Neutrophil (primary cell): ENCODE data around the gene AIFM3.

ENCODE experiments used
- H3K27ac ChIP-seq: fragments of 200-600 bp; sonication (generic); 2 replicates; pipeline ENCODE4 v1.5.1; 2016; ENCODE audit warnings: mild to moderate bottlenecking, moderate library complexity
- H3K27me3 ChIP-seq: fragments of 200-600 bp; sonication (generic); 2 replicates; pipeline ENCODE4 v1.6.0; 2016; ENCODE audit warnings: mild to moderate bottlenecking
- H3K36me3 ChIP-seq: fragments of 200-600 bp; sonication (generic); 2 replicates; pipeline ENCODE4 v1.5.1; 2017
- H3K4me1 ChIP-seq, 2 experiments: fragments of 200-600 bp in 1 of 2; sonication (generic) in 1 of 2; 1 replicate in 1 of 2; 2 replicates in 1 of 2; pipeline versions ENCODE4 v1.5.1 to v1.6.1; 2013 to 2016; ENCODE audit warnings: low read depth in 1 of 2, low read length in 1 of 2, mild to moderate bottlenecking in 1 of 2, moderate library complexity in 1 of 2; ENCODE audit not compliant: control insufficient read depth in 1 of 2, insufficient read depth in 1 of 2
- H3K4me3 ChIP-seq, 2 experiments: fragments of 200-600 bp in 1 of 2; sonication (generic) in 1 of 2; 1 replicate in 1 of 2; 2 replicates in 1 of 2; pipeline ENCODE4 v1.5.1; 2013 to 2016; ENCODE audit warnings: low read depth in 1 of 2, low read length in 1 of 2, mild to moderate bottlenecking in 1 of 2, moderate library complexity in 1 of 2
- H3K9me3 ChIP-seq: fragments of 200-600 bp; sonication (generic); 2 replicates; pipeline ENCODE4 v1.5.1; 2016
- TF ChIP-seq, protein P1 (sequence below): fragments of 200-600 bp; sonication (generic); IDR thresholded peaks from 2 replicates; pipeline ENCODE4 v1.5.1; 2016; ENCODE audit warnings: antibody characterized with exemption

AIFM3 gene

DNA sequence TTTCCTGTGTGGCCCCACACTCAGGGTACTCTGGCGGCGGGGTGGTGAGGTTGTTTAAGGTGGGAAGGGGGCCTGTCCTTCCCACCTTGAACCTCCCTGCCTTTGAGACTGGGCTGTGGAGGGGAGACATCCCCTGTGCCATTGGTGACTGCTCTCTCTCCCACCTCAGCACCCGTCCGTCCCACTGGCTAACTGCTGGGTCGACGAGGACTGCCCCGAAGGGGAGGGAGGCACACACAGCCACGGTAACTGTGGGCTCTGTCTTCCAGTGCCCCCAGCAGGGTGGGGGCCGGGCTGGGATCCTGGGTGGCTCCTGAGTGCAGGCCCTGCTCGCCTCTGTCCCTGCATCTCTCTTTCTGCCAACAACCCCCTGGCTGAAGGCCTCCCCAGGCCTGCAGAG is 55.5 kb downstream of the AIFM3 start:
- TF ChIP-seq, protein P1, sequence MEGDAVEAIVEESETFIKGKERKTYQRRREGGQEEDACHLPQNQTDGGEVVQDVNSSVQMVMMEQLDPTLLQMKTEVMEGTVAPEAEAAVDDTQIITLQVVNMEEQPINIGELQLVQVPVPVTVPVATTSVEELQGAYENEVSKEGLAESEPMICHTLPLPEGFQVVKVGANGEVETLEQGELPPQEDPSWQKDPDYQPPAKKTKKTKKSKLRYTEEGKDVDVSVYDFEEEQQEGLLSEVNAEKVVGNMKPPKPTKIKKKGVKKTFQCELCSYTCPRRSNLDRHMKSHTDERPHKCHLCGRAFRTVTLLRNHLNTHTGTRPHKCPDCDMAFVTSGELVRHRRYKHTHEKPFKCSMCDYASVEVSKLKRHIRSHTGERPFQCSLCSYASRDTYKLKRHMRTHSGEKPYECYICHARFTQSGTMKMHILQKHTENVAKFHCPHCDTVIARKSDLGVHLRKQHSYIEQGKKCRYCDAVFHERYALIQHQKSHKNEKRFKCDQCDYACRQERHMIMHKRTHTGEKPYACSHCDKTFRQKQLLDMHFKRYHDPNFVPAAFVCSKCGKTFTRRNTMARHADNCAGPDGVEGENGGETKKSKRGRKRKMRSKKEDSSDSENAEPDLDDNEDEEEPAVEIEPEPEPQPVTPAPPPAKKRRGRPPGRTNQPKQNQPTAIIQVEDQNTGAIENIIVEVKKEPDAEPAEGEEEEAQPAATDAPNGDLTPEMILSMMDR, result no peak
- H3K27ac ChIP-seq, result no peak overlapping the region
- H3K9me3 ChIP-seq, result no peaks in the 10 kb centered on the region
- no peak overlapping the region for H3K4me3 ChIP-seq
- no peaks in the 10 kb centered on the region for H3K36me3 ChIP-seq
- peaks cover 7% of the 10 kb centered on the region for H3K27me3 ChIP-seq
- no peaks in the 10 kb centered on the region for H3K4me1 ChIP-seq

DNA sequence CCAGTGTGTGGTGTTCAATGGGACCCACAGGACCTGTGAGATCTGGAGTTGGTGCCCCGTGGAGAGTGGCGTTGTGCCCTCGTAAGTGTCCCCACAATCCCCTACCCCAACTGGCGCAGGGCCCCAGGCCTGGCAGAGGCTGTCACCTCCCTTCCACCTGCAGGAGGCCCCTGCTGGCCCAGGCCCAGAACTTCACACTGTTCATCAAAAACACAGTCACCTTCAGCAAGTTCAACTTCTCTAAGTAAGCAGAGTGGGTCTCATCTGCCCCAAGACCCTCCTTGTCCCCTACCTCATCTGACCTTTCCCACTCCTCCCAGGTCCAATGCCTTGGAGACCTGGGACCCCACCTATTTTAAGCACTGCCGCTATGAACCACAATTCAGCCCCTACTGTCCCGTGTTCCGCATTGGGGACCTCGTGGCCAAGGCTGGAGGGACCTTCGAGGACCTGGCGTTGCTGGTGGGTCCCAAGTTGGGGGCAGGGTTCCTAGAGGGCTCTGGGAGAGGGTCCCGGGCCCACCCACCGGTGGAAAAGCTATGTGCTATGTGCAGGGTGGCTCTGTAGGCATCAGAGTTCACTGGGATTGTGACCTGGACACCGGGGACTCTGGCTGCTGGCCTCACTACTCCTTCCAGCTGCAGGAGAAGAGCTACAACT is 56.0 kb downstream of the AIFM3 start:
- Histone ChIP-seq H3K9me3 (no peaks in the 10 kb centered on the region), H3K36me3 (no peaks in the 10 kb centered on the region), H3K27me3 (peaks cover 7% of the 10 kb centered on the region), H3K27ac (no peak overlapping the region), H3K4me1 (no peaks in the 10 kb centered on the region), H3K4me3 (no peak overlapping the region)
- TF ChIP-seq, protein P1, result no peak

DNA sequence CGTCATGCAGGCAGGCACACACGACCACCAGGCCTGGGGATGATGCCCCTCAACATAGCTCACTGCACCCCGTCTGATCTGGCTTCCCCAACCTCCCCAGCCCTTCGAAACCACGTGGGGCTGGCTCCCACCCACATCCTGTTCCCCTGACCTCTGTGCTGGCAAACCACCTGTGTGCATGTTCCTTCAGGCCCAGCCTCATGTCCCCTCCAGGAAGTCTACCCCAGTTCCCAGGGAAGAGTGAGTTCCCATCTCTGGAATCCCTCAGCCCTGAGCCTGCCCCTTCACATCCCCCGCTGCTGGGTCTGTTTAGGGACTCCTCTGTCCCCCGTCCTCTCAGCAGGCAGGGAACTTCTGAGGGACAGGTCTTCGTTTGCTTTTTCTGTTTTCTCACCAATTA is 58.2 kb downstream of the AIFM3 start:
- no peaks in the 10 kb centered on the region for H3K4me1 ChIP-seq
- TF ChIP-seq, protein P1, result no peak

DNA sequence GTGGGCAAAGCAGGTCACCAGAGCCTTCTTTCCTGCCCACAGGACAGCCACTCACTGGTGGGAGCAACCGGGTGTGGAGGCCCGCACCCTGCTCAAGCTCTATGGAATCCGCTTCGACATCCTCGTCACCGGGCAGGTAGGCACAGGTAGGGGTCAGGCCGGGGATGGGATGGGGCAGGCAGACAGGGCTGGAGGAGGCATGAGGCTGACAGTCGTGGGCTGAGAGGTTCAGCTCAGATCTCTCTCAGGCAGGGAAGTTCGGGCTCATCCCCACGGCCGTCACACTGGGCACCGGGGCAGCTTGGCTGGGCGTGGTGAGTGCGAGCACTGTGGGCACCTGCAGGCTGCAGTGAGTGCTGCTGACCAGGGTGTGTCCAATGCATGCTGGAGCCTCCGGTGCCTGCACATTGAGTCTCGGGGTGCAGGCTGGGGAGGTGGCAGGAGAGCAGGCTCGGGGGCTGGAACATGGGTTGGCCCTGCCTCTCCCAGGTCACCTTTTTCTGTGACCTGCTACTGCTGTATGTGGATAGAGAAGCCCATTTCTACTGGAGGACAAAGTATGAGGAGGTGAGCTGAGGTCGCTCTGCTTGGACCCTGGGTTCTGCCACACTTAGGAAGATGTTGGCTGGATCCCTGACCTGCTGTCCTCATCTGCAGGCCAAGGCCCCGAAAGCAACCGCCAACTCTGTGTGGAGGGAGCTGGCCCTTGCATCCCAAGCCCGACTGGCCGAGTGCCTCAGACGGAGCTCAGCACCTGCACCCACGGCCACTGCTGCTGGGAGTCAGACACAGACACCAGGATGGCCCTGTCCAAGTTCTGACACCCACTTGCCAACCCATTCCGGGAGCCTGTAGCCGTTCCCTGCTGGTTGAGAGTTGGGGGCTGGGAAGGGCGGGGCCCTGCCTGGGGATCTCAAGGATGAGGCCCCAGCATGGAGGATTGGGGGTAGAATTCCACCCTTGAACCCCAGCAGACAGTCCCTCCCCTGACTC is 59.0 kb downstream of the AIFM3 start:
- Histone ChIP-seq H3K9me3 (no peaks in the 10 kb centered on the region), H3K27me3 (peaks cover 18% of the 10 kb centered on the region), H3K4me3 (no peak overlapping the region), H3K27ac (no peak overlapping the region), H3K4me1 (no peaks in the 10 kb centered on the region), H3K36me3 (no peaks in the 10 kb centered on the region)
- TF ChIP-seq, protein P1, result no peak

More for the DNA sequence above, 58.2 kb downstream of the AIFM3 start:
- no peak overlapping the region for H3K4me3 ChIP-seq
- no peak overlapping the region for H3K27ac ChIP-seq
- H3K27me3 ChIP-seq, result peaks cover 10% of the 10 kb centered on the region
- no peaks in the 10 kb centered on the region for H3K36me3 ChIP-seq
- no peaks in the 10 kb centered on the region for H3K9me3 ChIP-seq

DNA sequence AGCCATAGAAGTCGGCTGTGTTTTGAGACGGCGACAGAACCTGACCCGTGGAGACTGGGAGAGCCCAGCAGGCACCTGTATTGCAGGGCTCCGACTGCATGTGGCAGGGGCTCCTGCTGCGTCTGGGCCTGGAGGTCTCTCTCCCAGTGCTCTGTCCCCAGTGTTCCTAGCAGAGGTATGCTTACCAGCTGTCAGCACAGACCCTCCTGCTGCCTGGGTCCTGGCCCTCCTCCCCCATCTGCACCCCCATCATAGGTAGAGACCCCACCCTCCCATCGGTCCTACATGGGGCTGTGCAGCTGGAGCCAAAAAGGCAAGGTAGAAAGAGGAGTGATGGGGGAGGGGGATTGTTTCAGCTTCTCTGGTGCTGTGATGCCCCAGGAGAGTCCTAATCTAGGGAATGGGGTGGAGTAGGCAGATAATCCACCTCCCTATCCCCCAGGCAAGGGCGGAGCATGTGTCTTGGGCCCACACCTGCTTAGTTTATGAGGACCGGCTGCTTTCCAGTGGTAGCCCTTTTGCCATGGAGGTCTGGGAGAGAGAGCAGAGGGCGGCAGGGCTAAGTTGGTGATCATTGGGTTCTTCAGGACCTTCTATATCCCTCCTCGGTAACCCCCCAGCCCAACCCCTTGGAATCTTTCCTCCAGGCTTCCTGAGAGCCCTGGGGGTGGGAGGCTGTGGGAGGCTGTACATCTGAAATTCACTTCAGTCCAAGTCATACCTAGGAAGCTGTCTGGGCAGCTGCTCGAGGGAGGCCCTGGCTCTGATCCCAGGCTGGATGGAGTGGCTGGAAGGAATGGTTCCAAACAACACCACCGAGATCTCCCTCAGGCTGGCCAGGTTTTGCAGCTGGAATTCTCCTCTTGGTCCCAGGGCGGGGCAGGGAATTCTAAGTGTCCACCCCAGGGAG is 60.0 kb downstream of the AIFM3 start:
- H3K4me1 ChIP-seq, result no peaks in the 10 kb centered on the region
- no peaks in the 10 kb centered on the region for H3K36me3 ChIP-seq
- TF ChIP-seq, protein P1, result no peak
- no peak overlapping the region for H3K27ac ChIP-seq
- H3K27me3 ChIP-seq, result peaks cover 28% of the 10 kb centered on the region
- H3K9me3 ChIP-seq, result no peaks in the 10 kb centered on the region
- no peak overlapping the region for H3K4me3 ChIP-seq
